AG04449 (cell line): ENCODE results near the gene ANO4.
A peak's percentile ranks its signal among the peaks of the same experiment; 100 is the strongest.

Source experiments
- CTCF ChIA-PET: fragments of 350-600 bp; formaldehyde crosslinking; extraction: SDS; loops from one replicate; lab custom pipeline; 2021; ENCODE audit warnings: antibody characterized with exemption; lab: Yijun Ruan, JAX
- POLR2A ChIA-PET: fragments of 400-600, 350-600 bp; formaldehyde crosslinking; extraction: SDS; loops from one replicate; lab custom pipeline; 2020; ENCODE audit warnings: antibody characterized with exemption, inconsistent platforms; lab: Yijun Ruan, JAX
- DNase-seq: peaks from one replicate; pipeline ENCODE4 v3.0.0-alpha.2; 2010; ENCODE audit warnings: low read depth, low spot score
- H3K4me3 ChIP-seq: 2 replicates; pipeline ENCODE4 v1.5.1; 2011; ENCODE audit warnings: low read depth, mild to moderate bottlenecking, control low read depth, low read length
- CTCF ChIP-seq: IDR thresholded peaks from one replicate; pipeline ENCODE4 v1.5.1; 2011; ENCODE audit warnings: mild to moderate bottlenecking, moderate library complexity, low read length, control low read depth, inconsistent platforms; ENCODE audit not compliant: insufficient read depth; ENCODE audit errors: missing control alignments

Gene ANO4

DNA sequence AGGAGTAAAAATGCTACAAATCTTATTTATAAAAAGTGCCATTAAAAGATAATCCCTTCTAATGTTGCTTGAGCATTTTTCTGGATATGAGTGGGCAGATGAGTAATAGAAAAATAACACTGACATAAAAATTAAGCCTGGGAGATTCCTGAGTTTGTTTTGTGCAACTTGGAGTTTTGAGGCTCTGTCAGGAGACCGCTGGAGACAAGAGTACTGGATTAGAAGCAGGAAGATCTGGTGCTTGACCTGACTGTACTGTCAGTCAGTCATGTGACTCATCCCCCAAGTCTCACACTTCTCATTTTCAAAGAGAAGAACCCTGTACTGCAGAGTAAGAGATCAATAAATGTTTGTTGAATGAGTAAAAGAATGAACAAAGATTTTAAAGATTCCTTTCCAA lies 29.4 kb downstream of the ANO4 start:
- POLR2A ChIA-PET = interaction anchor here (0.6 kb wide), 1 partner anchor 543 kb away, joined by 3 read pairs; no protein-coding TSS in a partner anchor
- DNase-seq = peak; percentile 16
- no peak for TF ChIP-seq CTCF
- no peak overlapping the region for H3K4me3 ChIP-seq
- CTCF ChIA-PET = no interaction called here

DNA sequence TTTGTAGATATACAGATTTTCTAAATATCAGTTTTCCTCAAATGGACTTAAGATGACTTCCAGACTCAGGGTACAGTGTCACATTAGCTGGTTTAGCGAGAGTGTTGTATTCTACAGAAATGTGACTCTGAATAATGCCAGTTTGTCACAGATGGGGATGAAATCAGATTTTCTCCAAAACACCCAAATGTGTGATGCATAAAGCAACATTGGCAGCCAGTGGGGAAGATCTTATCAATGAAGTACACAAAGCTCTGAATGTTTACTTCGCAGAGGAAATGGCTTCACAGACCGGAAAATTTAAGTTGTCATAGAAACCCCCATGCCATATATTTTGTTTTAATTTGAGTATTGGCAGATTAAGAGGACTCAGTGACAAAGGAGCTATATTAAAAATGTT lies 29.9 kb downstream of the ANO4 start:
- ChIA-PET POLR2A (interaction anchor here (0.6 kb wide), 1 partner anchor 544 kb away, joined by 3 read pairs; no protein-coding TSS in a partner anchor), CTCF (interaction anchor here (3.7 kb wide), 1 partner anchor 499 kb away, joined by 23 read pairs; no protein-coding TSS in a partner anchor)
- DNase-seq = no peak
- no peak overlapping the region for H3K4me3 ChIP-seq
- TF ChIP-seq CTCF = no peak

DNA sequence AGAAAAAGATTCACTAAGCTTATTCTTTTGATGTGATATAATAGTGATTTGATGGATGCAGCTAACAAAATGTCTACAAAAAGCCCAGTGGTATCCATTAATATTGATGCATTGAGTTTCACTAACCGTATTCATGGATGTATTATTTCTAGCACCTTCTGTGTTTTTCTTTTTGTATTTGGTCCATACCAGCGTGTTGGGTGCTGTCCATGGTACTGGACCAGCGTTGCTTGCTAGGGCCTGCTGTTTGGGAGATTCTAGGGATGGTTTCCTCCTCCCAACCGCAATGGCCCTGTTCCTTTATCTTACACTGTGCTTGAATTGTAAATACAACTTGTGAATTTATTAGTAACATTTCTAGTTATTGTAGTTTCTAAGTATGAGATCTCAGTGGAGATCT lies 31.7 kb downstream of the ANO4 start:
- no peak for TF ChIP-seq CTCF
- DNase-seq = no peak
- no peak overlapping the region for H3K4me3 ChIP-seq
- CTCF ChIA-PET = interaction anchor here (3.7 kb wide), 1 partner anchor 497 kb away, joined by 23 read pairs; no protein-coding TSS in a partner anchor
- POLR2A ChIA-PET = no interaction called here

DNA sequence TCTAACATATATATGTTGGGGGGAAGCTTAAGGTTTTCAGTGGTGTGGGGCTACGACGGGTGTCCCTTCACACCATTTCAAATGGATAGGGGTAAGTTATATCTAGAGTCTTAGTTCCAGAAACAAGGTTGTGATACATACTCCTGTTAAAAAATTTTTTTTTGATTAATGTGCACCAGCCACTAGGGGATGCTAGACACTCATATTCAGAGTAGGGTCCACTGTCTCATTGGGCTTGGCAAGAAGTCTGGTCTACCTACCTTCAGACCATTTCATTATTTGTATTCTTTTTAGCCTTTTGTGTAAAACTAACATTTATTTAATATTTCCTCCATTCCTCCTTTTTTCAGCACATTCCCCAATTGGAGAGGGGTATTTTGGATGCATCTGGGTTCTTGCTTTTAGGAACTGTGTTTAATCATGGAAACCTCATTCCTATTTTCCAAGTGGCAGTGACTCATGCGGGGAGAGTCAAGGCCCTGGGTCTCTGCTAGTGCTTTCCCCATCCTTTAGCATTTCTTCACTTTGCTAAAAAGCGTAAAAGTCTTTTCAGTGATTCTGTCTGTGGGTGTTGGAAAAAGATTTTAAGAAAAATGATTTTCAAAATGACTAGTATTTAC lies 33.4 kb downstream of the ANO4 start:
- DNase-seq = no peak
- ChIA-PET POLR2A (no interaction called here), CTCF (interaction anchor here (0.7 to 3.7 kb wide), 3 partner anchors 14 to 495 kb away, joined by 3 to 23 read pairs (median 3); no protein-coding TSS in a partner anchor)
- H3K4me3 ChIP-seq = no peak overlapping the region
- peak; percentile 10 for TF ChIP-seq CTCF

DNA sequence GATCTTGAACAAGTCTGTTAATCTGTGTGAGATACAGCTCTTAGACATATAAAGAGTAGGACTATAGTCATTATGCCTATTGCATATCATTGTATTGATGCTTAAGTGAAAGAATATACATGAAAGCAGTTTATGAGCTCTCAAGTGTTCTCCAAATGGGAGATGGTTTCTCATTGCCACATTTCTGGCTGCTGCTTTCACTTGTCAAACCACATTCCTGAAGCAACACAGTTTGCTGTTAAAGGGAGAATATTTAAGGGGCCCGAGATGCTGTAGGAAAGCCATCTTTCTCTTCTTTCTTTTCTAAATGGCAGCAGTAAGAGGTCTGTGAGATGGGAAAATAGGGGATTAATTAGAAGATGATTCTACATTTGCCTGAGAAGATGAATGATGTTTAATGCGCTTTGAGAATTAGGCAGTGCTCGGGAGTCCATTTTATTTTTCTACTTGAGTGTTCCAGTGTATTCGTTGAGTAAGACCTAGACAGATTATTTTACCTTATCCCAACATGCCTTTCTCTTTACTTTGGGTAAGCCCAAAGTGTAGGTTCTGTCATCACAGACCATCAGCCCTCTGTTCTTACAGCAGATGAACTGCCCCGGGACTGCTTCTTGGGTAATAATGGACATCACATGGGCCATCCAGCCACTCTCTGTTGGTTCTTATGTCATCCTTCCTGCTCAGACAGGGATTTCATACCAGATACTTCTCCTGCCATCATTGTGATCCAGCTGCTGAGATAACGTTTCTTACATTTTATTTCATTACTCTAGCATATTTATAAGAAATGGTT lies 35.6 kb downstream of the ANO4 start:
- CTCF ChIA-PET = interaction anchor here (1.6 kb wide), 1 partner anchor 492 kb away, joined by 4 read pairs; no protein-coding TSS in a partner anchor
- H3K4me3 ChIP-seq = no peak overlapping the region
- no peak for TF ChIP-seq CTCF
- POLR2A ChIA-PET = no interaction called here
- no peak for DNase-seq

GRCh38 chr12:100833282-100833681 lies 38.7 kb downstream of the ANO4 start:
- POLR2A ChIA-PET = no interaction called here
- no peak overlapping the region for H3K4me3 ChIP-seq
- CTCF ChIA-PET = no interaction called here
- TF ChIP-seq CTCF = no peak
- no peak for DNase-seq
